ENCODE results near the gene NRN1L.
"Not testable (repeated sequence)": the region's sequence is repeated elsewhere in the genome, so short reads cannot be mapped to it uniquely, and the experiment has no call there.

NRN1L gene

DNA sequence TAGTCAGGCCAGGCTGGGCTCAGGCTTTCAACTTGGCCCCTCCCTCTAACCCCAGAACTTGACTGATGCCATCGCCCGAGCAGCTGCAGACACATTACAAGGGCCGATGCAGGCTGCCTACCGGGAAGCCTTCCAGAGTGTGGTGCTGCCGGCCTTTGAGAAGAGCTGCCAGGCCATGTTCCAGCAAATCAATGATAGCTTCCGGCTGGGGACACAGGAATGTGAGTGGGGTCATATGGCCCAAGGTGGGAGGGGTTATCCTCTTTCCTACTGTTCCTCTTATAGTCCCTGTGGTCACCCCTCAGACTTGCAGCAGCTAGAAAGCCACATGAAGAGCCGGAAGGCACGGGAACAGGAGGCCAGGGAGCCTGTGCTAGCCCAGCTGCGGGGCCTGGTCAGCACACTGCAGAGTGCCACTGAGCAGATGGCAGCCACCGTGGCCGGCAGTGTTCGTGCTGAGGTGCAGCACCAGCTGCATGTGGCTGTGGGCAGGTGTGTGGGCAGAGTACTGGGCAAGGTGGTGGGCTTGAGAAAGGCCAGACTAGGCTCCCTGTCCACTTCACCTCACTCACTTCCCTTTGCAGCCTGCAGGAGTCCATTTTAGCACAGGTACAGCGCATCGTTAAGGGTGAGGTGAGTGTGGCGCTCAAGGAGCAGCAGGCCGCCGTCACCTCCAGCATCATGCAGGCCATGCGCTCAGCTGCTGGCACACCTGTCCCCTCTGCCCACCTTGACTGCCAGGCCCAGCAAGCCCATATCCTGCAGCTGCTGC lies 2.1 kb upstream of the NRN1L start:
- no peak for DNase-seq (ENCODE audit: low read depth in 2 of 2)

DNA sequence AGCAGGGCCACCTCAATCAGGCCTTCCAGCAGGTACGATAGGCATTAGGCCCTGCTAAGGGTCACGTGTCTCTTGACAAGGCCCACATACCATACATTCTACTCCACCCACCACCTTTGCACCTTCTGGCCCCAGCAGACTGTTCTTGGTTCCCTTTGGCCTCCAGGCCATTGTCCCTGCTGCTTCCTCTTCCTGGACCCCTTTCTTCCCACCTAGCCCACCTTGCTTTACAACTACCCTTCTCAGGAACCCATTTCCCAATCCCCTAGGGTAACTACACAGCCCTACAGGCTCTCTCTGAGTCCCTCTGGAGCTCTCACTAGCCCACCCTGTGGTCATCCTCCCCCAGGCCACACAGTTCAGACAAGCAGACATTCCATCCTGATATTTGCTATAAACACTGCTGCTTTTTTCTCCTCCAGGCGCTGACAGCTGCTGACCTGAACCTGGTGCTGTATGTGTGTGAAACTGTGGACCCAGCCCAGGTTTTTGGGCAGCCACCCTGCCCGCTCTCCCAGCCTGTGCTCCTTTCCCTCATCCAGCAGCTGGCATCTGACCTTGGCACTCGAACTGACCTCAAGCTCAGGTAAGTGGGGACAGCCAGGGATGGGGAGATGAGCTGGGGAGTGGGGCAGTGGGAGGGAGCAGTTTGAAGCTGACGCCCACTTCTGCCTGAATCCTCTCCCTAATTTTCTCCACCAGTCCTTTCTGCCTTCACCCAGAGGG lies 1.4 kb upstream of the NRN1L start:
- no peak for DNase-seq (ENCODE audit: low read depth in 2 of 2)

DNA sequence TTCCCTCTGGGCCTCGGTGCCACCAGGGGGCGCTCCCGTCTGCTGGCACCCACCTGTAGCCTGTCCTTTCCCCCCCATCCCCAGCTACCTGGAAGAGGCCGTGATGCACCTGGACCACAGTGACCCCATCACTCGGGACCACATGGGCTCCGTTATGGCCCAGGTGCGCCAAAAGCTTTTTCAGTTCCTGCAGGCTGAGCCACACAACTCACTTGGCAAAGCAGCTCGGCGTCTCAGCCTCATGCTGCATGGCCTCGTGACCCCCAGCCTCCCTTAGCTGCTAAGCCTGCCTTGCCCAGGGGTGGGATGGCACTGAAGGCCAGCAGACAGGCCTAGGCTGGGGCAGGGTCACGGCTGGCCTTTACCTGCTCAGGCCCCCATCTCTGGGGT lies 818 bp upstream of the NRN1L start:
- DNase-seq (ENCODE audit: low read depth in 2 of 2), result peak; percentile 68 to 75

DNA sequence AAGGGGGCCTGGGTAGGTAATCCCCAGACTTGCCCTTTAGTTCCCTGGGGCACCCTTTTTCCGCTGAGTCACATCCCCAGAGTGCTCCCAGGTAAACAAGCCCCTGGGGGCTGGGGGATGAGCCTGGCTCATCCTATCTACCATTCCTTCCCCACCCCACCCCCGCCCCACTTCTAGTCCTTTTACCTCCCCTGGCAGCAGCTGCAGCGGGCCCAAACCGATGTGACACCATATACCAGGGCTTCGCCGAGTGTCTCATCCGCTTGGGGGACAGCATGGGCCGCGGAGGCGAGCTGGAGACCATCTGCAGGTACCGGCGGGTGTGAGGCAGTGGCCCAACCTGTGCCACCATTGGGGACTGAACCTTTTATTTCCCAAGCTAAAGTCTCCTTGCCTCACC lies 860 bp downstream of the NRN1L start:
- DNase-seq (ENCODE audit: low read depth in 2 of 2), result no peak

DNA sequence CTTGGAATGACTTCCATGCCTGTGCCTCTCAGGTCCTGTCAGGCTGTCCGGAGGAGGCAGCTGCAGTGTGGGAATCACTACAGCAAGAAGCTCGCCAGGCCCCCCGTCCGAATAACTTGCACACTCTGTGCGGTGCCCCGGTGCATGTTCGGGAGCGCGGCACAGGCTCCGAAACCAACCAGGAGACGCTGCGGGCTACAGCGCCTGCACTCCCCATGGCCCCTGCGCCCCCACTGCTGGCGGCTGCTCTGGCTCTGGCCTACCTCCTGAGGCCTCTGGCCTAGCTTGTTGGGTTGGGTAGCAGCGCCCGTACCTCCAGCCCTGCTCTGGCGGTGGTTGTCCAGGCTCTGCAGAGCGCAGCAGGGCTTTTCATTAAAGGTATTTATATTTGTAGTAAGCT lies 1.3 kb downstream of the NRN1L start:
- DNase-seq (ENCODE audit: low read depth in 2 of 2), result no peak

DNA sequence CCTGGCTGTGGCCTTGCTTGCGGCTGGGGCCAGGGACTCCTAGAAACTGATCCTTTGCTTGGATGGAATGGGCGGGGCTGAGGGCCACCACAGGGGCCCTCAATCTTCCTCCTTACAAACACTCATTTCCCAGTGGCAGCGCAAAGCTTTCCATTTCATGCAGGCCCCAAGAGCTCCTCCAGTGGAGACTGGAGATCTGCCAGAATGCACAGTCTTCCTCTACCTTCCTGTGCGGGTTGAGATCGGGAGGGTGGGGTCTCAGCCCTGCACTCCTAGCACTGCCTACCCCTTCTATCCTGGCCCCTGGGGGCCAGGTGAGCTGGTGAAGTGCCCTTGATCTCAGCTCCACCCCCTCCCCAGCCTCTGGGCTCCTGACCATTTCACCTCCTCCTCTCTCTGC lies 1.7 kb downstream of the NRN1L start:
- DNase-seq (ENCODE audit: low read depth in 2 of 2), result no peak

DNA sequence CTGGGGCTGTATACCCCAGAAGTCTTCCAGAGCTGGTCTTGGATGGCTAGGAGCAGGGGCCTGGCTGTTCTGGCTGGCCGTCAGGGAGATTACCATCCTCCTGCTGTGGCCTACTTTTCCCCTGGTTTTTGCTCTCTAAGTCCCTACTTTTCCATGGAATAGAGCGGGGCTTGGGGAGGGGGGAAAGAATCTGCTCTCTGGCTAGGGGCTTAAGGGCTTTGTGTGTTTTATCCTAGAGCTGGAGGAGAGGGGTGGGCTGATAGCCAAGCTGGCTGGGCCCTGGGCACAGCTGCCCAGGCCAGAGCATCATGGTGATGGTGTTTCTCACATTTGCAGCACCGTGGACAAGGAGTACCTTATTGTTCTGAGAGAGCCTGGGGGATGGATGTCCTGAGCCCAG lies 3.6 kb downstream of the NRN1L start:
- DNase-seq (ENCODE audit: low read depth in 2 of 2), result no peak

DNA sequence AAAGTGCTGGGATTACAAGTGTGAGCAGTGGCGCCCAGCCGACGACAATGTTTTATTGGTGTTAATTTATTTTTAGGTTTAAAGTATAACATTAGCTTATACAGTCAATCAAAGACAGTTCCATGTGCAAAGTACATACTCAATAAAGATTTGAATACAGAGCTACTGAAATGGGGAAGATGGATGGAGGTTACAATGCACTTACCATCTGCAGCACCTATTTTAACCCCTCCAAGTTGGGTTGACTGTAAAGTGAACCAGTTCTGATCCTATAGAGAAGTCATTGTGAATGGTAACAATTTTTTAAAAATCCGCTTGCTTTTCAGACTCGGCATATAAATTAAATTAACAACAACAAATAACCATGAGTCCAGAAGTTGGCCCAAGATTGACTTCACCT lies 7.7 kb downstream of the NRN1L start:
- DNase-seq (ENCODE audit: low read depth in 2 of 2), result no peak

DNA sequence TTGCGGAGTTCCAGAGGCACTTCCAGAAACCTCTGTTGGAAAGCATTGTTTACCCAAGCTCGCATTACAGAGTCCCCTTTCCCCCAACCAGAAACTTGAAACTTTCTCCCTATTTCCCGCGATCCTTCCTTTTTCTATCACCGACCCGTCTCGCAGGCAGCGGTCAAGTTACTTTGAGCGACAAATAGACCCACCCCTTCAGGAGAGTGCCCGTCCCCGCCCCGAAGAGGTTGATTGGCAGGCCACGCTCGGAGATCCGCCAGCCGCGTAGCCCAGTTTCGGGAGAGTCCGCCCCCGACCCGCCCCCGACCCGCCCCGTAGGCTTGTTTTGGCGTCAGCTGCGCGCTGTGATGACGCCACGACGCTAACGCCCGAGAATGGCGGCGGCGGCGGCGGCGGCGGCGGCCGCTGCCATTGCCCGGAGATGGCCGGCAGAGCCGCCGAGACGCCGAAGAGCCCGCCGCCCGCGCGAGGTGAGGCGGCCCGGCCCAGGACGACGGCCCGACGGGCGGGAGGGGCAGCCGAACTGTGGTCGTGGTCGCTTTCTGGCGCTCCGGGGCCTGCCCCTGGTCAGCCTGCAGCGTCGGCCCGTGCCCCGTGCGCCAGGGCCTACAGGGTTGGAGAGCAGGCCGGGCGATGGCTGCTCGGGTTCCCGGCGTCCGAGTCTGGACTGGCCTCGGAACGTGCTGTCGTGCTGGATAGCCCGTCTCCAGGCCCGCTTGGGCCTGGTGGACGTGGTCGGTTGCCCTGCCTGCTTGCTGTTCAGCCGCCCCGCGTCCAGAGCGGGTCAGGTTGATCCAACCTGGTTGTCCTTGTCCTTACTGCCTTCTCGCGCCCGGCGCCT lies 8.4 kb downstream of the NRN1L start, which contains the start of gene PSKH1:
Gene PSKH1 (plus strand): TSS at position 356 of the 844 bp plus-strand sequence. CDS start 15,496 bp downstream, outside the sequence.
- DNase-seq (ENCODE audit: low read depth in 2 of 2), result peak; percentile 89 to 93

DNA sequence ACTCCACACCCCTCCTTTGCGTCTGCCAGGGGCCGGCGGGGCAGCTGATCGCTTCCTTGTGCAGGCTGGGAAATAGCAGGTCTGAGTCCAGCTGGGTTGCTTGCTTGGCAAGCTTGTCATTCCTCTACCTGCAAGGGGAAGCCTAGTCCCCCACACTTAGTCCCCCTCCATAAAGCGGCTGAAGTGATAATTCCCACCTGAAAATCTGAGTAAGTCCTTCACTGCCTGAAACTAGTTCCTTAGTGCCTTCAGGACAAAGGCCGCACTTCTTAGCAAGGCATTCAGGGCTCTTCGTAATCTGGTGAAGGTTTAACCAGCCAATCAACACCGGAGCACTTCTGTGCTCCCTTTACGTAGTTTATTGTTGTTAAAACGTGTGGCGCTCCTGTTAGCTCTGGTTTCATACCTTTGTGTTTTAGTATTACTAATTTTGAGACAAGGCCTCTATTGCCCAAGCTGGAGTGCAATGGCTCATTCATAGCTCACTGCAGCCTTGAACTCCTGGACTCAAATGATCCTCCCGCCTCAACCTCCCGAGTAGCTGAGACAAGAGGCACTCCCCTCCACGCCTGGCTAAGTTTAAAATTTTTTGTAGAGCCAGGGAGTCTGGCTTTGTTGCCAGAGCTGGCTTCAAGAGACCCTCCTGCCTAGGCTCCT lies 9.2 kb downstream of the NRN1L start:
- DNase-seq (ENCODE audit: low read depth in 2 of 2), result no peak

DNA sequence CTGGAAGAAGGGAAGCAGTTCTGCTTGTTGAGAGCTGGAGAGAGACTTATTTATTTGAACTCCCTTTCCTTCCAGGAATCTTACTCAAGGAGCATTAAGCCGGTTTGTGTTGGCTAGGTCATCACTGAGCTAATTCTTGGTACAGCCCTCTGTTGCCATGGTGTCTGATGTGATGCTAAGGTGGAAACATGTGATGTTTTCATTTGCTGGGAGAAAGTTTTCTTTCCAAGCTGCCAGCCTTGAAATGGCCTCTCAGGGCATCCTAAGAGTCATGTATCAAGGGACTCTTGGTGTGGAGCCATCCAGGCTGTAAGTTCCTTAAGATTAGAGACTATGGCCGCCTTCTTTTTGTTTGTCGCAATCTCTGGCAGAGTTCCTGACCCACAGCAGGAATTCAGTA lies 12.5 kb downstream of the NRN1L start:
- DNase-seq (ENCODE audit: low read depth in 2 of 2), result no peak

DNA sequence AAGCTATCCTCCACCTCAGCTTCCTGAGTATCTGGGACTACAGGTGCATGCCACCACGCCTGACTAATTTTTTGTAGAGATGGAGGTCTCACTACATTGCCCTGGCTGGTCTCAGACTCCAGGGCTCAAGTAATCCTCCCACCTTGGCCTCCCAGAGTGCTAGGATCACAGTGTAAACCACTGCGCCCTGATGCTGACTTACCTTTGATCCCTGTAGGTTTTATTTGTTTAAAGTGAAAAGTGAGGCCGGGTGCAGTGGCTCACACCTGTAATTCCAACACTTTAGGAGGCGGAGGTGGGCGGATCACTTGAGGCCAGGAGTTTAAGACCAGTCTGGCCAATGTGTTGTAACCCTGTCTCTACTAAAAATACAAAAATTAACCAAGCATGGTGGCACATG lies 17.0 kb downstream of the NRN1L start:
- no peak for DNase-seq (ENCODE audit: low read depth in 2 of 2)

DNA sequence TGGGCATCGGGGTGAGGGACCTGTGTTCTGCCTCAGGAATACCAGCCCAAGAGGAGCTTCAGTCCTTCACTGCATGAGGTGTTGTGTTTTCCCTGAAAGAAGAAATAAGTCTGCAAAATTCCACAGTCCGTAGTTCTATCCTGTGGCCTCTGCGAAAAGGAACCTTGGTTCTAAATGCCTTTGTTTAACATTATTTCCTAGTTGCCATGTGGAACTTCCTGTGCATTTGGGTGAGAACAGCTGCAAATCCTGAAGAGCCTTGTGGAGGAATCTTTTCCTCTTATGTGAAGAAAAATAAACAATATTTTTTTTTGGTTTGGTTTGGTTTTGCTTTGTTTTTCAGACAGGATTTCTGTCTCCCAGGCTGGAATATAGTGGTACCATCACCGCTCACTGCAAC lies 18.1 kb downstream of the NRN1L start:
- no peak for DNase-seq (ENCODE audit: low read depth in 2 of 2)

DNA sequence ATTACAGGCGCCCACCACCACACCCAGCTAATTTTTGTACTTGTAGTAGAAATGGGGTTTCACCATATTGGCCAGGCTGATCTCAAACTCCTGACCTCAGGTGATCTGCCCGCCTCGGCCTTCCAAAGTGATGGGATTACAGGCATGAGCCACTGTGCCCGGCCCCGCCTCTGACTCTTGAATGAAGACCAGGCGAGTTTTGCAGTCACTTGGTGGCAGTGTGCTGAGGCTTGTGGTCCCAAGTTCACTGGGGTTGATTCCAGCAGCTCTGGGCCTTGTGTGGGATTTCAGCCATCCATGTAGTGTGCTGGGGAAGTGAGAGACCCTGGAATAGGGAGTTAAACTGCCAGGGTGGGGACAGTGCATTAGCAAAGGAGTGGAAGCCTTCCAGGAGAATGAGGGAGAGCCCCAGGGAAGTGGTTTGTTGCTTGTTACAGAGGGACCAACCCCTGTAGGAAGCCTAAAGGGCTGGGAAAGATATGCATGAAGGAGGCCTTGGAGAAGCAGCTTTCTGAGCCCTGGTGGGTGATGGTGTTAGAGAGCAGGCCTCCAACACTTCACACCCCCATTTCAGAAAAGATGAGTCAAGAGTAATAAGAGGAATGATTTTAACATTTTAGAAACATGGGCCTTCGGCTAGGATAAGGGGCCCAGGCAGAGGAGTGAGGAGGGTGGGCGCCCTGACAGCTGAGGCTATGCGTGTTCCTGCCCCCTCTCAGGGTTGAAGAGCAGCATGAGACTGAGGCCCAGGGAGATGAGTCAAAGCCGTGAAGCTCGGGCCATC lies 22.9 kb downstream of the NRN1L start:
- no peak for DNase-seq (ENCODE audit: low read depth in 2 of 2)

DNA sequence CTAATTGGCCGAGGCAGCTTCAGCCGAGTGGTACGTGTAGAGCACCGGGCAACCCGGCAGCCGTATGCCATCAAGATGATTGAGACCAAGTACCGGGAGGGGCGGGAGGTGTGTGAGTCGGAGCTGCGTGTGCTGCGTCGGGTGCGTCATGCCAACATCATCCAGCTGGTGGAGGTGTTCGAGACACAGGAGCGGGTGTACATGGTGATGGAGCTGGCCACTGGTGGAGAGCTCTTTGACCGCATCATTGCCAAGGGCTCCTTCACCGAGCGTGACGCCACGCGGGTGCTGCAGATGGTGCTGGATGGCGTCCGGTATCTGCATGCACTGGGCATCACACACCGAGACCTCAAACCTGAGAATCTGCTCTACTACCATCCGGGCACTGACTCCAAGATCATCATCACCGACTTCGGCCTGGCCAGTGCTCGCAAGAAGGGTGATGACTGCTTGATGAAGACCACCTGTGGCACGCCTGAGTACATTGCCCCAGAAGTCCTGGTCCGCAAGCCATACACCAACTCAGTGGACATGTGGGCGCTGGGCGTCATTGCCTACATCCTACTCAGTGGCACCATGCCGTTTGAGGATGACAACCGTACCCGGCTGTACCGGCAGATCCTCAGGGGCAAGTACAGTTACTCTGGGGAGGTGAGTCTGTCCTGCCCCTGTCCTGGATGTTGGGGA lies 24.5 kb downstream of the NRN1L start:
- no peak for DNase-seq (ENCODE audit: low read depth in 2 of 2)

DNA sequence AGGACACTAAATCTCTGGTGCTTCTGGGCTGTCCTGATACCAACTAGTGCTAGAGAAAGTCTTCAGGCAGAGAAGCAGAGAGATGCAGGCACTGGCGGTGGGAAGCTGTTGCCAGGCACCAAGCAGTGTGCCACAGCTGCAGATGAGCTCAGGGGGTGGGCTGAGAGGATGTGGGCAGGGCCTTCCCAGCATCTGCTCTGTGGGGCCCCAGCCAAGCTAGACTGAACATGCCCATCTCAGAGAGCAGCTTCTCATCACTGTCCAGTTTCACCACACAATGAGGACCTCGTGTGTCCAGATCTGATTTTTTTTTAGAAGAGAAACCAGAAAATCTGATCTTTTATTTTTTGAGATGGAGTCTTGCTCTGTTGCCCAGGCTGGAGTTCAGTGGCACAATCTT lies 25.5 kb downstream of the NRN1L start:
- DNase-seq (ENCODE audit: low read depth in 2 of 2), result no peak

DNA sequence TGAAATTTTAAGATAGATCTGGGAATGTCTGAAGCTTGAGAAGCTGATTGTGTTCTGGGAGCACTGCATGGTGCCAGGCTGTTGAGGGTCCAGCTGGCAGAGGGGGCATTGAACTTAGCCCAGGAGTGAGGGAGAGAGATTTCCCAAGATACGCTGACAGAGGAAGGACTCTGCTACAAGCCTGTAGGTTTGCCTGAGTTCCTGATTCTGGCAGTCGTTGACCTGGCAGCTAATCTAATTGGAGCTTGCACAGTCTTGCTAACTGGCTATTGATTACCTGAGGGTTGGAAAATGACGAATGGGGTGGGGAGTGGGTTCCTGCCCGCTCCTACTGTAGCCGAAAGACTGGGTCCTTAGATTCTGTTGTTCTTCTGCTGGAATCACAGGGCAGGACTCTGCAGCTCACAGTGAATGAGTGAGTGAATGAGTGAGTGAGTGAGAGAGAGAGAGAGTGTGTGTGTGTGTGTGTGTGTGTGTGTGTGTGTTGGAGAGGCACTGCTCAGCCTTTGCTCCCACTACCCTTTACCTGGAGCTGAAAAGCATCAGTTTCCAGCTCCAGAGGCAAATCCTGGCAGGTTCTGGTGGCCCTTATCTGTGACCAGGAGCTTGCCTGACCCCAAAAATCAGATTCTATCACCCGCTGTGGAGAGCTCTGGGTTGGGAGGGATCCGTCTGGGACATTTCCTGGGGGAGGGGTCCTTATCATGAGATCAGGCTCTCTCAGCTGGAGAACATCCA lies 30.2 kb downstream of the NRN1L start:
- no peak for DNase-seq (ENCODE audit: low read depth in 2 of 2)

DNA sequence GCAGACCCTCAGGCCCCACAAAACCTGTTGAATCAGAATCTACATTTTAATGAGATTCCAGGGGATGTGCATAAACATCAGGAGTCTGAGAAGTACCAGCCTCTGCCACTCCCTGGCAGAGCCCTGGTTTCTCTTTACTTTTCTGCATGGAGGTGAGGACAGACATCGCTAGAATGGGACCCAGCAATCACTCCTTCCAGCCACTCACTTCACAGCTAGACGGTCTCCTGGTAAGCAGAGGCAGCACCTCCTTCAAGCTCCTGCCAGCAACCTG lies 30.7 kb downstream of the NRN1L start:
- not testable (repeated sequence) for DNase-seq (ENCODE audit: low read depth in 2 of 2)

DNA sequence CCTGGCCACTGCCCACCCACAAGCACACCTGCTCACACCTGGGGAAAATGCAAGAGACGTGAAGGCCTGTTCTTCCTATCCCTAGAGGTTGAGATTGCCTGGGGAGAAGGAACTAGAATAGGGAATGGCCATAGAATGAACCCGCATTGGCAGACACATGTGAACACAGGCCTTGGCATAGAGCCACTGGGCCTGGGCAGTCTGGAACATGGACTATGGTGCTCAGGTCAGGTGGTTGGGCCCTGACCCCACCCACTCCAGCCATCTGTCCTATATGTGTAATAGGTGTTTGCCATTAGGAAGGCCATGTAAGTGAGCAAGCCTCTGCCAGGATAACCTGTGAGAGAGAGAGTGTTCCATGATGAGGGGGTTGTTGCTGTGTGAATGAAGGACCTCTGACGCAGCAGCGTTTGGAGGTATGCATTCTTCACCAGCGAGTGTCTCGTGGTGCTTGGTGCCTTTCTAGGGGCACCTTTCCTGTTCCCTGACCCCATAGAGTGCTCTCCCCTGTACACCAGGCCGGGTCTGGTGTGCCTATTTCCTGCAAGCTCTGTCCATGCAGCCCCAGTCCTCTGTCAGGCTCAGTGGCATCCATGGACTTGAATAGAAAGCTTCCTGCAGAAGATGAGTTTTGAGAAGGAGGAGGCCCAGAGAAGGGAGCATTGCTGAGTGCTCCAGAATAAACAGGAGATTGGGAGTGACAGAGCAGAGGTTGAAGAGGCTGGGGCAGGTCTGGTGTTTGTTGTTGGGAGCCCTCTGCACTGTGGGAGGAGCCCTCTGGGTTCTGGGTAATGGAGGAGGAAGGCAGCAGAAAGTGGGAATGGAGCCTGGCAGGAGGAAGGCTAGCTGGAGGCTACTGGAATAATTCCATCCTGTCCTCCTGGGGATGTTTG lies 31.4 kb downstream of the NRN1L start:
- no peak for DNase-seq (ENCODE audit: low read depth in 2 of 2)
